ENCODE data around the gene CUL5. TPM values are rescaled to one million over a fixed set of nuclear protein-coding genes. Genes with fewer than 3 reads are reported as not detected.

CUL5 gene
- total and polyA plus RNA-seq, 7 donors: 7.1 to 33.7 (median 26.5) TPM

GRCh38 chr11:108093128-108093904 is 84.6 kb downstream of the CUL5 start:
- Histone ChIP-seq H3K27me3 (no peaks in the 10 kb centered on the region), H3K4me3 (no peak overlapping the region), H3K36me3 (peaks cover 18 to 65% (median 23%) of the 10 kb centered on the region in 4 donors), H3K4me1 (no peaks in the 10 kb centered on the region), H3K9me3 (no peaks in the 10 kb centered on the region), H3K27ac (no peak overlapping the region)
- TF ChIP-seq, protein P1, sequence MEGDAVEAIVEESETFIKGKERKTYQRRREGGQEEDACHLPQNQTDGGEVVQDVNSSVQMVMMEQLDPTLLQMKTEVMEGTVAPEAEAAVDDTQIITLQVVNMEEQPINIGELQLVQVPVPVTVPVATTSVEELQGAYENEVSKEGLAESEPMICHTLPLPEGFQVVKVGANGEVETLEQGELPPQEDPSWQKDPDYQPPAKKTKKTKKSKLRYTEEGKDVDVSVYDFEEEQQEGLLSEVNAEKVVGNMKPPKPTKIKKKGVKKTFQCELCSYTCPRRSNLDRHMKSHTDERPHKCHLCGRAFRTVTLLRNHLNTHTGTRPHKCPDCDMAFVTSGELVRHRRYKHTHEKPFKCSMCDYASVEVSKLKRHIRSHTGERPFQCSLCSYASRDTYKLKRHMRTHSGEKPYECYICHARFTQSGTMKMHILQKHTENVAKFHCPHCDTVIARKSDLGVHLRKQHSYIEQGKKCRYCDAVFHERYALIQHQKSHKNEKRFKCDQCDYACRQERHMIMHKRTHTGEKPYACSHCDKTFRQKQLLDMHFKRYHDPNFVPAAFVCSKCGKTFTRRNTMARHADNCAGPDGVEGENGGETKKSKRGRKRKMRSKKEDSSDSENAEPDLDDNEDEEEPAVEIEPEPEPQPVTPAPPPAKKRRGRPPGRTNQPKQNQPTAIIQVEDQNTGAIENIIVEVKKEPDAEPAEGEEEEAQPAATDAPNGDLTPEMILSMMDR (IDR thresholded peaks at IDR 0.05): no peak
- TF ChIP-seq POLR2AphosphoS5 (IDR thresholded peaks at IDR 0.05) (no peak), POLR2A (IDR thresholded peaks at IDR 0.05) (no peak), EP300 (IDR thresholded peaks at IDR 0.05) (no peak)
- 79 to 81% methylated on average over 4 of the region's 4 CpGs for WGBS, 2 donors
- intact Hi-C loops (cut with DNase I): no loop called here
- DNase-seq: no peak

GRCh38 chr11:108097179-108097578 is 88.5 kb downstream of the CUL5 start:
- H3K4me3 ChIP-seq: no peak overlapping the region
- 72 to 91% methylated on average over 3 of the region's 3 CpGs for WGBS, 2 donors
- H3K27ac ChIP-seq: no peak overlapping the region
- DNase-seq: no peak
- no peaks in the 10 kb centered on the region for H3K9me3 ChIP-seq
- no peaks in the 10 kb centered on the region for H3K27me3 ChIP-seq
- H3K36me3 ChIP-seq: peaks cover 14 to 78% (median 28%) of the 10 kb centered on the region in 4 donors
- no peak for TF ChIP-seq EP300 (IDR thresholded peaks at IDR 0.05)
- no peak for TF ChIP-seq POLR2AphosphoS5 (IDR thresholded peaks at IDR 0.05)
- no peak for TF ChIP-seq POLR2A (IDR thresholded peaks at IDR 0.05)
- TF ChIP-seq, protein P1 (IDR thresholded peaks at IDR 0.05): no peak
- intact Hi-C loops (cut with DNase I): no loop called here
- no peaks in the 10 kb centered on the region for H3K4me1 ChIP-seq

DNA sequence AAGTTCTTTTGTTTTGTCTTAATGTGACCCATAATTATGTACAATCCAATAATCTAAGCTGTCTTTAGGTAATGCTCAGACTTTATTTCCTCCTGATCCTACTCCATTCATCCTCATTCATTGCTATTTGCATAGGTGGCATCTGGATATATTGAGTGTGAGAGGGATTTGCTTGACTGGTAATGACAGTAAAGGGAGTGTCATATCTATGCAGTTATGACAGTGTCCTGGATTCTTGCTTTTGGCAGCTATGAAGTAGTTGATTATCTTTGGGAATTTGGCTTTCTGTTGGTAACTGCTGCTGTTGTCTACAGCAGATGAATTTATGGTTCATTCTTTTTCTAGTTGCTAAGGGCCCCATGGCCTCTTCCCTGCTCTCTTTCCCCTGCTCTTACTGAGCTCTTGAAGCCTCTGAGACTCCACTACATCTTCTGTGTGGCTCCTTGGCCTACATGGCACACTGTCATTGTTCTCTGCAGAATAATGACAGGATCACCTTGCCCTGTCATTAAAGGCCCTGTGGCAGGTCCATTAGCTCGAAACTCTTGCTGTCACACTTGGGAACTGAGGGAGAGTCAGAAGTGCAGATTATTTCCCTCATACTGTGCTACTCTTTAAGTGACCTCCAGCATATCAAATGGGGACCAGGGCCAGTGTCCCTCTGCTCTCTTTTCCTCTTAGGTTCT is 92.5 kb downstream of the CUL5 start:
- no peaks in the 10 kb centered on the region for H3K9me3 ChIP-seq
- intact Hi-C loops (cut with DNase I): no loop called here
- no peaks in the 10 kb centered on the region for H3K4me1 ChIP-seq
- no peak overlapping the region for H3K27ac ChIP-seq
- DNase-seq: no peak
- H3K4me3 ChIP-seq: no peak overlapping the region
- TF ChIP-seq POLR2A (IDR thresholded peaks at IDR 0.05) (no peak), EP300 (IDR thresholded peaks at IDR 0.05) (no peak), POLR2AphosphoS5 (IDR thresholded peaks at IDR 0.05) (no peak)
- TF ChIP-seq, protein P1 (IDR thresholded peaks at IDR 0.05): no peak
- WGBS, 2 donors: 92 to 99% methylated on average over 1 of the region's 1 CpG
- H3K36me3 ChIP-seq: peaks cover 6 to 92% (median 17%) of the 10 kb centered on the region in 4 donors
- no peaks in the 10 kb centered on the region for H3K27me3 ChIP-seq

- WGBS, 2 donors: 93 to 95% methylated on average over 4 of the region's 4 CpGs
Observed at GRCh38 chr11:108111126-108111525, 102.4 kb downstream of the CUL5 start.

More at GRCh38 chr11:108111126-108111525, 102.4 kb downstream of the CUL5 start:
- intact Hi-C loops (cut with DNase I): no loop called here
- TF ChIP-seq EP300 (IDR thresholded peaks at IDR 0.05) (no peak), POLR2A (IDR thresholded peaks at IDR 0.05) (no peak), POLR2AphosphoS5 (IDR thresholded peaks at IDR 0.05) (no peak)
- TF ChIP-seq, protein P1 (IDR thresholded peaks at IDR 0.05): no peak
- Histone ChIP-seq H3K4me3 (no peak overlapping the region), H3K4me1 (peaks cover 0 to 16% (median 16%) of the 10 kb centered on the region in 4 donors), H3K9me3 (no peaks in the 10 kb centered on the region), H3K36me3 (peaks cover 0 to 11% (median 0%) of the 10 kb centered on the region in 4 donors), H3K27me3 (no peaks in the 10 kb centered on the region), H3K27ac (no peak overlapping the region)
- no peak for DNase-seq
